NCI-H2196 (cell line): ENCODE data around the gene LRRC1.

Source experiments
- DNase-seq: peaks from one replicate; lab custom pipeline; 2025; ENCODE audit not compliant: unreplicated experiment; lab: John Stamatoyannopoulos, UW

Gene LRRC1

DNA sequence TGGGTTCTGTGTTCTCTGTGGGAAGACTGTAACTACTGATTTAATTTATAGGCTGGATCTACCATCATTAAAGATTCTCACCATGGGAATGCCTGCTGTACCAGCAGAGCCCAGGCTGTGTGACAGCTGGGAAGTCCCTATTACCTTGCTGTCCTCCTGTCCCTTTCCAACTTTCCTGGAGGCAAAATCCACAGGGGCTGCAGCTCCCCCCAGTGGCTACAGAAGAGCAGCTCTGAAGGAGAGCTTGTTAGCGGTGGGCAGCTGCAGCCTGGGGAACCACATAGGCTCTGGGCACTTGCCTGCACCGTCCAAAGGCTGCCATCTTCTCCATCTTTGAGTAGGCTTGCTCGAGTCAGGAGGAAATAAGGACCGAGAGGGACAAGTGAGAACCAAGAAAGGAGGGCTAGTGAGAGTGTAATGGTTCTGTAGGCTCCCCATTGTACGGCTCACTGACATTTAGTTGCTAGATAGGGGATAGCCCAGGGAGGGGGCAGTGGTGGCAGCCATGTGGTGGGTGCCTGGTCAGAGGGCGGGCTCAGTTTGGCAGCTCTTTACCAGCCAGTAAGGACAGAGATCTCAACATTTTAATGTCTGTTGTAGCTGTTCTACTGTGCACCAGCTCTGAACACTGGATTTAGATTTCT lies 161.4 kb downstream of the LRRC1 start:
- DNase-seq = peak; percentile 56

DNA sequence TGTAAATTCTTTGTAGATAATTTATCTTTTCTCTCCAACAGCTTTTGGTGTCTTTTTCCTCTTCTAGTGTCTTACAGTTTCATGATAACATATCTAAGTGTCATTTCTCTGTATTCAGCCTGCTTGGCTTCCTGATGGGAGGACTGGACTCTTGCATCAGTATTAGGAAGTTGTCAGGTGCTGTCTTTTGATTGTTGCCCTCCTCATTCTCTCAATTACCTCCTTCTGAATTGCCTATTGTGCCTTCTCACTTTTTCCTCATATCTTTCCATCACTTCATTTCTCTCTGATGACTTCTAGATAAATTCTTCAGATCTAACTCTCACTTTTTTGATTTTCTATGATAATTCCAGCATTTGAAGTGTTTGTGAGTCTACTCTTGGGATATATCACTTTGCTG lies 162.0 kb downstream of the LRRC1 start:
- no peak for DNase-seq

DNA sequence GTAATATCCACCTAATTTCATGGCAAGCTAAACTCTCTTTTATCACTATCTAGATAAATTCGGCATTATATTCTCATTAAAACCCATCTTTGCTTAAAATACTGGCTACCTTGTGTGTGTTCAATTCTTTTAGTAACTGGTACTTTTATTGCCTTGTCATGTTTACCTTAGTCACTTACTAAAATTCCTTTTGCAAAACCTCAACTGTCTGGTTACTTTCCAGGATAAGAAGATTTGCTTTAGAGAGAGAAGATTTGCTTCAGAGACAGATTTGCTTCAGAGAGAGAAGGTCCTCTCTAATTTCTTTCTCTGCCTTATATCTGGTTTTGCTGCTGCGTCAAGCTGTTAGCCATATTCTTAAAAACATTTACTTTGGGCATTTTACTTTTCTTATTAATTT lies 164.9 kb downstream of the LRRC1 start:
- no peak for DNase-seq

DNA sequence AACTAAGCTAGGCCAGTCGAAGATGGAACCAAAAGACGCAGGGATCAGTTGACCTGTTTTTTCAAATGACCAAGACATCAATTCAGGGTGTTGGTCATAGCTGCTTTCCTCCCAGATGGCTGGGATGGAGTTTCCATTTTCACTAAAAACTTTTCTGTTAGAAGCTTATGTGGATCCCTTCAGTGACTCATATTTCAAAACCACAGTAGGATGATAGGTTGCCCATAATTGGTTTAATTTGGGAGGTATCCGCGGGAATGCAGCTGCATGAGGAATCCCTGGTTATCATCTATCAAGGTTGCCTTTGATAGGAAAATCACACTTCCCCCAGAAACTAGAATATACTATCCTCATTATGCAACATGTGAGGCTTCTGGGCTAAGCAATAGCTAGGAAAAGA lies 165.5 kb downstream of the LRRC1 start:
- DNase-seq = no peak

DNA sequence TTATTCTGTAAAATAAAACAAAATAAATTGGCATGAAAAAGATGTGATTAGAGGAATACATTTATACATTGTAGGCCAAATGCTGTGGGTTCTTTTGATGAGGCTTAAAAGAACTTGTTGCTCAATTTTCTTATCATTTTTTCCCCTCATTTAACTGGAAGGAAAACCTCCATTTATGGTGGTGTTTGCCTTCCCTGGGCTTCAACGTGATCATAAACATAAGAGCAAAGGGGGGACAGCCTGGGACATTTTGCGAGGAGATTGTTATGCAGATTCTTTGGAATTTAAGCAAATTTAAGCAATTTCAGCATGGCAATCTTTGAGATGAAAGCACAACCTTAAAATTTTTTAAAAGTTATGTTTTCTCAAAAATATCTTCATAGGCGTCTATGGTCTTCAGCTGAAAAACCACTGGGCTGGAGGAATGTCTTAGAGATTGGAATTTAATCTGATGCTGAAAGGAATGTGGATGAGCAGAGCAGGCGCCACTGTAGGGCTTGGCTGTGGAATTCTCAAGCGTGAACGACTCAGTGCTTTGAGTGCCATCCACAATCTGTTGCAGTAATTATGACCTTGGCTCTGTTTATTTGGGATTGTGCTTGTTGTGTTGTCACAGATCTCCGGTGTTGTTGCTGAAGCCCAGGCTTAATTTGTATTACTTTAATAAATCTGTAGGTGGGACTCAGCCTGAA lies 167.0 kb downstream of the LRRC1 start:
- no peak for DNase-seq

DNA sequence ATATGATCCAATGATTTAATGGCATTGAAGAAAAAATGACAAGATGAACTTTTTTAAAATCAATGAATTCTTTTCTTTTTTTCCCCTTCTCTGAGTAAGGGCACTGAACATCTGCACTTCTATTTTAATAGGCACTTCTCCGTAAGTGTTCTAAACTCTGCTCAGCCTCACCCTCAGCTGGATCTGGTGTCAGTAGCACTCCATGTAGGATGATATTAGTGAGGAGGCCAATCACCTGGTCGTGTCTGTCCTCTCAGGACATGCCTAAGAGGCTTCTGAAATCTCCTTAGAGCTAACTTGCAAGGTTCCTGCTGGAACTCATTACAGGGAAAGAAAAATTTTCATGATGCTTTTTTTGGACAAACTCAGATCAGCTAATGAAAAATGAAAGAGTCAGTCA lies 167.8 kb downstream of the LRRC1 start:
- DNase-seq = no peak

DNA sequence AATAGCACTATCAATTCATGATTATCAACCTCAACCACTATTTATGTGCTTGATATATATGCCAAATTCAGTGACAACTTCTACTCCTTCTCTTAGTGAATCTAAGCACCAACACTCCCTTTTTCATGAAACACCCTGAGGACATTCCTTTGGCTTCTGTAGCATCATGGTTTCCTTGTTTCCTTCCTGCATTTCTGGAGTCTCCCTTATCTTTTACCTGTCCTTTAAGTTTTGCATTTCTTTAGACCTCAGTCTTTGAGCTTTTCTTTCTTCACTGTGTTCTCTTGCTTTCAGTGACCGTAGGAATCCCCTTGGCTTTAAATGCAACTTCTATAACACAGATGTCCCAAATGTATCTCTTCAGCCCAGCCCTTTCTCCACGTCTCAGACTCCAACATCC lies 172.6 kb downstream of the LRRC1 start:
- DNase-seq = no peak
